Gastrocnemius medialis (tissue), 4 donors: ENCODE measurements around the gene DCAF12.

Source experiments
- POLR2A ChIP-seq, 2 donors: fragments of 450-650 bp; IDR thresholded peaks; one replicate each; pipeline ENCODE4 v1.6.1; 2017; ENCODE audit warnings: antibody characterized with exemption in 2 of 2, mild to moderate bottlenecking in 2 of 2, moderate library complexity in 2 of 2
- TF ChIP-seq, protein P1 (sequence below), 5 experiments: fragments of 450-650 bp in 3 of 5; fragments of 200-600 bp in 2 of 5; sonication (generic) in 2 of 5; IDR thresholded peaks in 4 of 5; conservative IDR thresholded peaks in 1 of 5; 1 replicate in 4 of 5; 2 replicates in 1 of 5; pipeline ENCODE4 v1.5.1; 2016 to 2019; ENCODE audit warnings: antibody characterized with exemption in 5 of 5, mild to moderate bottlenecking in 3 of 5, moderate library complexity in 3 of 5

DNA sequence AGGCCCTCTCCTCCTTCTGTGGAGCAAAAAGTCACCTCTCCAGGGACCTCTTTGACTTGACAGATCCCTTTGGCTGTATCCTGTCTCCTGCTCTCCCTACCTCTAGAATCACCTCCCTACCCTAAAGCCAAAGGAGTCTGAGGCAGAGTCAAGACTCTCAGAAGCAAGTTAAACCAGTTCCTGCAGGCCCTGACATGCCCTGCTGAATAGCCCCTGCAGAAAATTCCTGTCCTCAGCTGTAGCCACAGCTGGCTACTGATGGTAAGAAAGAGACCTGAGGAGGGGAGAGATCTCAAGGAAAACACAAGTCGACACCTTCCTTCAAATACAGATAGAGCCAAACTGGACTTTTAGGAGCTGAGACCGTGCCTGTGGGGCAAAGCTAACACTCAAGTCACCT lies 54.1 kb downstream of the DCAF12 start:
- TF ChIP-seq, protein P1, sequence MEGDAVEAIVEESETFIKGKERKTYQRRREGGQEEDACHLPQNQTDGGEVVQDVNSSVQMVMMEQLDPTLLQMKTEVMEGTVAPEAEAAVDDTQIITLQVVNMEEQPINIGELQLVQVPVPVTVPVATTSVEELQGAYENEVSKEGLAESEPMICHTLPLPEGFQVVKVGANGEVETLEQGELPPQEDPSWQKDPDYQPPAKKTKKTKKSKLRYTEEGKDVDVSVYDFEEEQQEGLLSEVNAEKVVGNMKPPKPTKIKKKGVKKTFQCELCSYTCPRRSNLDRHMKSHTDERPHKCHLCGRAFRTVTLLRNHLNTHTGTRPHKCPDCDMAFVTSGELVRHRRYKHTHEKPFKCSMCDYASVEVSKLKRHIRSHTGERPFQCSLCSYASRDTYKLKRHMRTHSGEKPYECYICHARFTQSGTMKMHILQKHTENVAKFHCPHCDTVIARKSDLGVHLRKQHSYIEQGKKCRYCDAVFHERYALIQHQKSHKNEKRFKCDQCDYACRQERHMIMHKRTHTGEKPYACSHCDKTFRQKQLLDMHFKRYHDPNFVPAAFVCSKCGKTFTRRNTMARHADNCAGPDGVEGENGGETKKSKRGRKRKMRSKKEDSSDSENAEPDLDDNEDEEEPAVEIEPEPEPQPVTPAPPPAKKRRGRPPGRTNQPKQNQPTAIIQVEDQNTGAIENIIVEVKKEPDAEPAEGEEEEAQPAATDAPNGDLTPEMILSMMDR (IDR thresholded peaks at IDR 0.05 in 4 of 5, conservative IDR thresholded peaks at IDR 0.05 in 1 of 5) = no peak
- TF ChIP-seq POLR2A (IDR thresholded peaks at IDR 0.05) = no peak
